Retinal pigment epithelial cell (primary cell): Measurements from ENCODE around the gene OLFML2A.
A peak's percentile ranks its signal among the peaks of the same experiment; 100 is the strongest.
"Not testable (repeated sequence)": the region's sequence is repeated elsewhere in the genome, so short reads cannot be mapped to it uniquely, and the experiment has no call there.

Source experiments
- DNase-seq: peaks from one replicate; pipeline ENCODE4 v3.0.0-alpha.2; 2010; ENCODE audit warnings: low read depth
- H3K4me3 ChIP-seq: 2 replicates; pipeline ENCODE4 v1.5.1; 2011; ENCODE audit warnings: mild to moderate bottlenecking, low read length, control low read depth, moderate library complexity
- CTCF ChIP-seq: conservative IDR thresholded peaks from 2 replicates; pipeline ENCODE4 v1.5.1; 2011; ENCODE audit warnings: low read depth, low read length, control low read depth, inconsistent platforms

The OLFML2A gene

GRCh38 chr9:124776954-124777648 lies at the start of gene OLFML2A:
TSS of gene OLFML2A (plus strand) at chr9:124777133. CDS start at chr9:124777271, 138 bp downstream.
- no peak for DNase-seq
- peak within 1 kb of the TSS; percentile 33 for H3K4me3 ChIP-seq
- TF ChIP-seq CTCF, result peak; percentile 44

- H3K4me3 ChIP-seq, result no peak overlapping the region
- no peak for TF ChIP-seq CTCF
- DNase-seq, result no peak
Observed at GRCh38 chr9:124730772-124731171, 46.2 kb upstream of the OLFML2A start.

GRCh38 chr9:124733964-124734740 lies 42.8 kb upstream of the OLFML2A start:
- TF ChIP-seq CTCF, result no peak
- no peak for DNase-seq
- no peak overlapping the region for H3K4me3 ChIP-seq

- DNase-seq, H3K4me3 ChIP-seq: not testable (repeated sequence)
Observed at GRCh38 chr9:124734741-124735083, 42.2 kb upstream of the OLFML2A start.

- H3K4me3 ChIP-seq, result no peak overlapping the region
- no peak for DNase-seq
- TF ChIP-seq CTCF, result no peak
Observed at GRCh38 chr9:124735121-124735520, 41.8 kb upstream of the OLFML2A start.

- H3K4me3 ChIP-seq, DNase-seq: not testable (repeated sequence)
Observed at GRCh38 chr9:124738075-124738474, 38.9 kb upstream of the OLFML2A start.

GRCh38 chr9:124739360-124739759 lies 37.6 kb upstream of the OLFML2A start:
- TF ChIP-seq CTCF, result no peak
- DNase-seq, result no peak
- H3K4me3 ChIP-seq, result no peak overlapping the region

GRCh38 chr9:124741149-124741548 lies 35.8 kb upstream of the OLFML2A start:
- no peak for TF ChIP-seq CTCF
- H3K4me3 ChIP-seq, result no peak overlapping the region
- DNase-seq, result no peak
